ENCODE data around the gene TOP3B.

The TOP3B gene

GRCh38 chr22:21938906-21939305 is 43.7 kb downstream of the TOP3B start:
- no peak overlapping the region for H3K27ac ChIP-seq (ENCODE audit: low read depth, low read length)
- TF ChIP-seq EZH2phosphoT487 (conservative IDR thresholded peaks at IDR 0.05; ENCODE audit: low read length), result no peak
- TF ChIP-seq CTCF (IDR thresholded peaks at IDR 0.05; ENCODE audit: insufficient read depth, low read length, poor library complexity, severe bottlenecking), result no peak
- H3K9me3 ChIP-seq (ENCODE audit: insufficient read depth, low read length), result no peaks in the 10 kb centered on the region
- H3F3A ChIP-seq (ENCODE audit: insufficient read depth), result no peaks in the 10 kb centered on the region; the same call in 1 of the 2 replicates
- no peak overlapping the region for H3K4me3 ChIP-seq (ENCODE audit: insufficient read depth, low read length, poor library complexity, severe bottlenecking)
- H2AFZ ChIP-seq (ENCODE audit: low read depth, low read length, severe bottlenecking), result no peak overlapping the region
- H3K9me2 ChIP-seq (replicated peaks; ENCODE audit: insufficient read depth, low read length), result no peaks in the 10 kb centered on the region
- H3K36me3 ChIP-seq (ENCODE audit: low read length), result no peaks in the 10 kb centered on the region
- H4K20me1 ChIP-seq (ENCODE audit: low read depth, low read length), result no peaks in the 10 kb centered on the region
- no peak overlapping the region for H3K9ac ChIP-seq (ENCODE audit: low read length)
- no peak overlapping the region for H3K4me2 ChIP-seq (ENCODE audit: low read depth, low read length, poor library complexity, severe bottlenecking)
- no peaks in the 10 kb centered on the region for H3K79me2 ChIP-seq (ENCODE audit: insufficient read depth, low read length)
- H3K27me3 ChIP-seq (ENCODE audit: low read length), result no peaks in the 10 kb centered on the region

GRCh38 chr22:21938071-21938822 is 44.3 kb downstream of the TOP3B start:
- no peaks in the 10 kb centered on the region for H3K36me3 ChIP-seq (ENCODE audit: low read length)
- no peaks in the 10 kb centered on the region for H4K20me1 ChIP-seq (ENCODE audit: low read depth, low read length)
- no peaks in the 10 kb centered on the region for H3K9me2 ChIP-seq (replicated peaks; ENCODE audit: insufficient read depth, low read length)
- no peaks in the 10 kb centered on the region for H3K27me3 ChIP-seq (ENCODE audit: low read length)
- H3K79me2 ChIP-seq (ENCODE audit: insufficient read depth, low read length), result no peaks in the 10 kb centered on the region
- no peaks in the 10 kb centered on the region for H3K9me3 ChIP-seq (ENCODE audit: insufficient read depth, low read length)
- peak overlapping the region; percentile 30; the same call in 1 of the 2 replicates for H3K27ac ChIP-seq (ENCODE audit: low read depth, low read length)
- peak overlapping the region; percentile 59 for H3K4me2 ChIP-seq (ENCODE audit: low read depth, low read length, poor library complexity, severe bottlenecking)
- peak overlapping the region; percentile 31 for H3K4me3 ChIP-seq (ENCODE audit: insufficient read depth, low read length, poor library complexity, severe bottlenecking)
- no peaks in the 10 kb centered on the region; the same call in 1 of the 2 replicates for H3F3A ChIP-seq (ENCODE audit: insufficient read depth)
- H2AFZ ChIP-seq (ENCODE audit: low read depth, low read length, severe bottlenecking), result peak overlapping the region; percentile 59
- TF ChIP-seq CTCF (IDR thresholded peaks at IDR 0.05; ENCODE audit: insufficient read depth, low read length, poor library complexity, severe bottlenecking) (peak; percentile 42), EZH2phosphoT487 (conservative IDR thresholded peaks at IDR 0.05; ENCODE audit: low read length) (no peak)
- H3K9ac ChIP-seq (ENCODE audit: low read length), result peak overlapping the region; percentile 53

GRCh38 chr22:21937821-21938070 is 44.8 kb downstream of the TOP3B start:
- Histone ChIP-seq H3K9ac (ENCODE audit: low read length) (peak overlapping the region; percentile 20; the same call in 1 of the 2 replicates), H3K27me3 (ENCODE audit: low read length) (no peaks in the 10 kb centered on the region), H3K79me2 (ENCODE audit: insufficient read depth, low read length) (no peaks in the 10 kb centered on the region), H3K27ac (ENCODE audit: low read depth, low read length) (no peak overlapping the region), H3K36me3 (ENCODE audit: low read length) (no peaks in the 10 kb centered on the region), H4K20me1 (ENCODE audit: low read depth, low read length) (no peaks in the 10 kb centered on the region), H3K4me2 (ENCODE audit: low read depth, low read length, poor library complexity, severe bottlenecking) (peak overlapping the region; percentile 27), H3K9me3 (ENCODE audit: insufficient read depth, low read length) (no peaks in the 10 kb centered on the region), H3F3A (ENCODE audit: insufficient read depth) (no peaks in the 10 kb centered on the region; the same call in 1 of the 2 replicates), H2AFZ (ENCODE audit: low read depth, low read length, severe bottlenecking) (peak overlapping the region; percentile 46), H3K4me3 (ENCODE audit: insufficient read depth, low read length, poor library complexity, severe bottlenecking) (no peak overlapping the region), H3K9me2 (replicated peaks; ENCODE audit: insufficient read depth, low read length) (no peaks in the 10 kb centered on the region)
- TF ChIP-seq CTCF (IDR thresholded peaks at IDR 0.05; ENCODE audit: insufficient read depth, low read length, poor library complexity, severe bottlenecking) (no peak), EZH2phosphoT487 (conservative IDR thresholded peaks at IDR 0.05; ENCODE audit: low read length) (no peak)

Measured in SU-DHL-6 (cell line).